HCT116 (cell line): Measurements from ENCODE around the gene IL31RA. TPM values are rescaled to one million over a fixed set of nuclear protein-coding genes. Genes with fewer than 3 reads are reported as not detected.

ENCODE experiments used
- CBX3 ChIP-seq: IDR thresholded peaks from 2 replicates; pipeline ENCODE4 v1.6.1; 2012; ENCODE audit warnings: low read depth
- EGR1 ChIP-seq: IDR thresholded peaks from 2 replicates; pipeline ENCODE4 v1.6.1; 2012; ENCODE audit warnings: low read depth
- ELF1 ChIP-seq: IDR thresholded peaks from 2 replicates; pipeline ENCODE4 v1.6.1; 2012; ENCODE audit warnings: low read depth, borderline replicate concordance
- FOSL1 ChIP-seq: IDR thresholded peaks from 2 replicates; pipeline ENCODE4 v1.6.1; 2012; ENCODE audit warnings: low read depth
- JUND ChIP-seq: IDR thresholded peaks from 2 replicates; pipeline ENCODE4 v1.6.1; 2012
- RAD21 ChIP-seq: IDR thresholded peaks from 2 replicates; pipeline ENCODE4 v1.6.1; 2012; ENCODE audit warnings: low read depth, mild to moderate bottlenecking
- SP1 ChIP-seq: IDR thresholded peaks from 2 replicates; pipeline ENCODE4 v1.6.1; 2012; ENCODE audit warnings: low read depth
- TCF7L2 ChIP-seq: IDR thresholded peaks from 2 replicates; pipeline ENCODE4 v1.7.0; 2011; ENCODE audit warnings: borderline replicate concordance, inconsistent platforms; ENCODE audit not compliant: insufficient read depth, insufficient read length; ENCODE audit errors: extremely low read depth
- ZNF274 ChIP-seq: fragments of 200-500 bp; sonication (Bioruptor generic); IDR thresholded peaks from 2 replicates; pipeline ENCODE4 v1.6.1; 2014; ENCODE audit warnings: mild to moderate bottlenecking, low read depth, low read length, inconsistent platforms
- total RNA-seq: library from RNA; stranded (reverse); gene quantifications from one replicate; pipeline ENCODE4 v1.2.1, GENCODE V29; 2021; ENCODE audit not compliant: unreplicated experiment
- TF ChIP-seq, protein P1 (sequence below), 3 experiments: fragments of 200-600 bp in 1 of 3; sonication (generic) in 1 of 3; IDR thresholded peaks in 2 of 3; conservative IDR thresholded peaks in 1 of 3; 2 replicates each; pipeline ENCODE4 v1.5.1; 2012 to 2017; ENCODE audit warnings: low read depth in 2 of 3, low read length in 2 of 3, antibody characterized with exemption in 1 of 3, borderline replicate concordance in 1 of 3, control low read depth in 1 of 3, mild to moderate bottlenecking in 1 of 3, mixed read lengths in 1 of 3, mixed run types in 1 of 3, moderate library complexity in 1 of 3; ENCODE audit not compliant: insufficient read depth in 1 of 3
- TF ChIP-seq, protein P2 (sequence below): IDR thresholded peaks from 2 replicates; pipeline ENCODE4 v1.6.1; 2012
- TF ChIP-seq, protein P3 (sequence below): IDR thresholded peaks from 2 replicates; pipeline ENCODE4 v1.6.1; 2012
- TF ChIP-seq, protein P4 (sequence below): IDR thresholded peaks from 2 replicates; pipeline ENCODE4 v1.6.1; 2011; ENCODE audit warnings: mild to moderate bottlenecking, low read length, moderate library complexity; ENCODE audit not compliant: insufficient replicate concordance; ENCODE audit errors: extremely low read depth

IL31RA gene
- total RNA-seq, 1 experiment from 2014 or later, result 0.59 TPM

DNA sequence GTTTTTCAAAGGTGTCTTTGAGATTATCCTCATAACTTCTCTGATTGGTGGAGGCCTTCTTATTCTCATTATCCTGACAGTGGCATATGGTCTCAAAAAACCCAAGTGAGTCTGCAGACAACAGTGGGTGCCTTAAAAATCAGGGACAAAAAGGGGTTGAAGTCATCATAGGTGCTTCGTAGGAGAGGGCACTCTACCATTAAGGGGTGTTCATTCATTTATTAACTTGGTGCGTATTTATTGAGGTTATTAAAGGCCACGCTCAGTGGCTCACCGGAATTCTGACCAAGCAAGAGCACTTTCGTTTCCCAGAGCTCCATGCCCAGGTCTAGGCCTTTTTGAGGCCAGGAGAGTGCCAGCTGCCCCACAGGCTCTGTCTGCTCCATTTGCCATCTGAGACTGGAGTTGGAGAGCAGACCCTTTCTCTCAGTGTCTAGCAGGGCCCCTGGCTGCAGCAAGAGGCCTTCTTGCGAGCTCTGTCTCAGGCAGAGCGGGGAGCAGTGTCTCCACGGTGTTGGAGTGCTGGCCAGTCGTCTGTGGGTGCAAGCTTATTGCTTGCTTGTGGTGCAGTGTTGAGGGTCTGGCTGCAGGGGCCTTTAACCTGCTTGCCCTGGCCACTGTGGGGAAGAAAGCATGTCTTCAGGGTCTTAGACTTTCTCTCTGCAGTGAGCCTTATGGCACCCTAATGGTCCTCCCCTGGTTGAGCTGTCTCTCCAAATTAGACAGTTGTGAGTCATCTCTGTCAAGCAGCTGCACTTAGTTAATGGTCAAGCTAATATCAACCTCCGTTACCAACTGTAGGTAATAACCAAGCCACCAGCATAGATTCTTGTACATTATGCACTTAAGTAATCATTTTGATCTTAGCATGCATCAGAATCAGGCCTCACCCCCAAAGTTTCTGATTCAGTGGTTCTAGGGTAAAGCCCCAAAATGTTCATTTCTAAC lies 62.6 kb downstream of the IL31RA start (continued):
- TF ChIP-seq, protein P1, sequence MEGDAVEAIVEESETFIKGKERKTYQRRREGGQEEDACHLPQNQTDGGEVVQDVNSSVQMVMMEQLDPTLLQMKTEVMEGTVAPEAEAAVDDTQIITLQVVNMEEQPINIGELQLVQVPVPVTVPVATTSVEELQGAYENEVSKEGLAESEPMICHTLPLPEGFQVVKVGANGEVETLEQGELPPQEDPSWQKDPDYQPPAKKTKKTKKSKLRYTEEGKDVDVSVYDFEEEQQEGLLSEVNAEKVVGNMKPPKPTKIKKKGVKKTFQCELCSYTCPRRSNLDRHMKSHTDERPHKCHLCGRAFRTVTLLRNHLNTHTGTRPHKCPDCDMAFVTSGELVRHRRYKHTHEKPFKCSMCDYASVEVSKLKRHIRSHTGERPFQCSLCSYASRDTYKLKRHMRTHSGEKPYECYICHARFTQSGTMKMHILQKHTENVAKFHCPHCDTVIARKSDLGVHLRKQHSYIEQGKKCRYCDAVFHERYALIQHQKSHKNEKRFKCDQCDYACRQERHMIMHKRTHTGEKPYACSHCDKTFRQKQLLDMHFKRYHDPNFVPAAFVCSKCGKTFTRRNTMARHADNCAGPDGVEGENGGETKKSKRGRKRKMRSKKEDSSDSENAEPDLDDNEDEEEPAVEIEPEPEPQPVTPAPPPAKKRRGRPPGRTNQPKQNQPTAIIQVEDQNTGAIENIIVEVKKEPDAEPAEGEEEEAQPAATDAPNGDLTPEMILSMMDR (IDR thresholded peaks at IDR 0.05 in 2 of 3, conservative IDR thresholded peaks at IDR 0.05 in 1 of 3; ENCODE audit: borderline replicate concordance in 1 of 3, insufficient read depth in 1 of 3, low read depth in 2 of 3, low read length in 2 of 3), result no peak
- TF ChIP-seq FOSL1, result no peak
- TF ChIP-seq ZNF274, result no peak
- TF ChIP-seq, protein P2, sequence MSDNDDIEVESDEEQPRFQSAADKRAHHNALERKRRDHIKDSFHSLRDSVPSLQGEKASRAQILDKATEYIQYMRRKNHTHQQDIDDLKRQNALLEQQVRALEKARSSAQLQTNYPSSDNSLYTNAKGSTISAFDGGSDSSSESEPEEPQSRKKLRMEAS, result no peak
- no peak for TF ChIP-seq SP1
- TF ChIP-seq, protein P3, sequence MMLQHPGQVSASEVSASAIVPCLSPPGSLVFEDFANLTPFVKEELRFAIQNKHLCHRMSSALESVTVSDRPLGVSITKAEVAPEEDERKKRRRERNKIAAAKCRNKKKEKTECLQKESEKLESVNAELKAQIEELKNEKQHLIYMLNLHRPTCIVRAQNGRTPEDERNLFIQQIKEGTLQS, result no peak
- TF ChIP-seq JUND, result no peak
- TF ChIP-seq CBX3, result no peak
- TF ChIP-seq TCF7L2, result no peak
- TF ChIP-seq RAD21, result no peak
- TF ChIP-seq ELF1, result no peak
- TF ChIP-seq, protein P4, sequence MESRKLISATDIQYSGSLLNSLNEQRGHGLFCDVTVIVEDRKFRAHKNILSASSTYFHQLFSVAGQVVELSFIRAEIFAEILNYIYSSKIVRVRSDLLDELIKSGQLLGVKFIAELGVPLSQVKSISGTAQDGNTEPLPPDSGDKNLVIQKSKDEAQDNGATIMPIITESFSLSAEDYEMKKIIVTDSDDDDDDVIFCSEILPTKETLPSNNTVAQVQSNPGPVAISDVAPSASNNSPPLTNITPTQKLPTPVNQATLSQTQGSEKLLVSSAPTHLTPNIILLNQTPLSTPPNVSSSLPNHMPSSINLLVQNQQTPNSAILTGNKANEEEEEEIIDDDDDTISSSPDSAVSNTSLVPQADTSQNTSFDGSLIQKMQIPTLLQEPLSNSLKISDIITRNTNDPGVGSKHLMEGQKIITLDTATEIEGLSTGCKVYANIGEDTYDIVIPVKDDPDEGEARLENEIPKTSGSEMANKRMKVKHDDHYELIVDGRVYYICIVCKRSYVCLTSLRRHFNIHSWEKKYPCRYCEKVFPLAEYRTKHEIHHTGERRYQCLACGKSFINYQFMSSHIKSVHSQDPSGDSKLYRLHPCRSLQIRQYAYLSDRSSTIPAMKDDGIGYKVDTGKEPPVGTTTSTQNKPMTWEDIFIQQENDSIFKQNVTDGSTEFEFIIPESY, result no peak
- TF ChIP-seq EGR1, result no peak
